ENCODE results near the gene TRPC3.

TRPC3 gene

DNA sequence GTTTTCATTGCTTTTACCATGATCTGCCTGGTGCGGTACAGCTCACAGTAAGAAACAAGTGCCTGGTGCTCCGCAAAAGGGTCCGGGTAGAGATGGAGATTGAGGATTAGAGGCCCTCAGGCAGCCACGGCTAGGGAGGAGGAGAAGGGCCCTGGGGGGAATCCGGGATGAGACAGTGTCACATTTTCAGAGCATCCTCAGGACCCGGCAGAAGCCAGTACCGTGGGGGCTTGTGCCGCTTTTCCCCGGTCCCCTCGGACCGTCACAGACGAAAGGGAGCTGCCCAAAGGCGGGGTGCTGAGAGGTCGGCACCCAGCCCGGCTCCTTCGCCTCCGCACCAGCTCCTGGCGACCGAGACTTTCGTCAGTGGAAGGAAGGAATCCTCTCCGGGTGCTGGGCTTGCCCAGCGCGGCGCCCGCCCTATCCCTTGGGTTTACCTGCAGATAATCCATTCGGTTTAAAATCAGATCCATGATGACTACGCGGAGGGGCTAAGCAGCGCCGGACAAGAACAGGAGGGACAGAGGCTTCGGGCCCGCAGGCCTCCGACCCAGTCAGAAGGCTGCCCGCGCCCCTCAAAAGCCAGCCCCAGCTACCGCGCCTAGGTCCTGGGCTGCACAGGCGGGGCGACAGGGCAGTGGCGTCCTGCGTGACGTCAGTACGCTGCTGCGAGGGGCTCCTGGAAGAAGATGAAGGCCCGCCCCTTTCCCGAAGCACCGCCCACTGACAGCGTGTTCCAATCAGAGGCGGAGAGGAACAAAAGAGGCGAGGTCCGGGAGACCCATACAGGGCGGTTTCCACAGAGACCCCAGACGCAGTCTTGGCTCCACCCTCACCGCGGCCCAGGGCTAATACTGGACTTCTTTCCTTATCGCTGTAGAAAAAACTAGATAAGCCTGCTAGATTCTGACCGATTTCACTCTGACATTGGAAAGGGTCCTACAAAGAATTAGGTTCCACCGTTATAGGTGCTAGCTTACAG, 81.7 kb downstream of the TRPC3 start, which contains the start of gene BBS7:
TSS of gene BBS7 (minus strand) at position 634 of the 982 bp plus-strand sequence. CDS start at position 473, 161 bp downstream.
- peak; percentile 96 to 97 for DNase-seq

DNA sequence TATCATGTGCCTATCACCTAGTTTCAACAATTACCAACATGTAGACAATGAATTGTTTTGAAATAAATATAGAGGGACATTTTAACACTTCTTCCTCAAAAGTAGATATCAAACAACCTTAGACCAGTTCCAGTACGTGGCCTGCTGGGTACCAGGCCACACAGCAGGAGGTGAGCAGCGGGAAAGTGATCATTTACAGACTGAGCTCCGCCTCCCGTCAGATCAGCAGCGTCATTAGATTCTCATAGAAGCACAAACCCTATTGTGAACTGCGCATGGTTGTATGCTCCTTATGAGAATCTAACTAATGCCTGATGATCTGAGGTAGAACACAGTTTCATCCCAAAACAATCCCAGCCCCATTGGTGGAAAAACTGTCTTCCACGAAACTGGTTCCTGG, 88.1 kb downstream of the TRPC3 start:
- DNase-seq: no peak

DNA sequence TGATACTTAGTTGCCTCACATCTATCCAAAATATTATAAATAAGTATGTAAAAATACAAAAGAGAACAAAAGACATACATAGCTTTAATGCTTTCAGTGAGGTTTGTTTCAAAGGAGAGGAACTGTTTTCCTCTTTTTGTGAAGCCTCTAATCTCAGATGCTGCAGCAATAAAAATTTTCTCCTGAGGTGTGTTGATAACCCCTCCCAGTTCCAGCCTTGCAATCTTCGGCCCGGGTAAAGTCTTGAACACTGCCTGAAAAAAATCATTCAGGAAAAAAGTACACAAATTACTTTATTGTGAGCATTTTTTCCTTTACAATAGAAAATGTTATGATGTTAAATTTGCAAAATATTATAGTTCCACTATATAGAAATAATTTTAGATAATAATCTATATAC, 90.4 kb downstream of the TRPC3 start:
- DNase-seq: no peak

DNA sequence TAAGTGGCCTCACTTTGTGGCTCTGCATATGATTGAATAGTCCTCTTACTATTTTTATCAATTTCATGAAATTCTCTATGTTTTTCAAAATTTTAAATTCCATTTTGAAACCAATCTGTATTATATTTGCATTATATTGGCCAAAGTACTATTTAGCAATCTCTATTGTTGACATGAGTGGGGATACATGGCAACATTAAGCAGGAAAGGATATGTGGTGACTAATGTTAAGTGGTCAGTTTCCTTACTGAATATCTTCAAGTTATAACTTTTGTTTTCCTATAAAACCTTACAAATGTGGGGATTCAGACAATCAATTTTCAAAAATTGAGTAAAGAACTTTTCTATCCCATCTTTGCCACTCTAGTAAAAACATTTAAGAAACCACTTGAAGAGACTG, 91.7 kb downstream of the TRPC3 start:
- DNase-seq: no peak

DNA sequence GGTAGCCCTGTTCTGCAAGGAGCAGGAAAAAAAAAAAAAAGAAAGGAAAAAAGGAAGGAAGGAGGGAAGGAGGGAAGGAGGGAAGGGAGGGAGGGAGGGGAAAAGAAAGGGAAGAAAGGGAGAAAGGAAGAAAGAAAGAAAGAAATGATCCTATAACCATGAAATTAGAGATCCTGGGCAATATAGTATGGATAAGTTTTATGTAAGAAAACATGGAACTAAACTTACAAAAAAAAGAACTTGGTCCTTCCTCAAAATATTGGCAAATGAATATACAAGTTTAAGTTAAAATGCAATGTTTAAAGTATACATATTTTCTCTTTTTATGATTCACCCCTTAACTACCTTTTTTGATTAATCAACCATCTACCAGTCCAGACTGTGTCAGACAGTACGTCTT, 100.5 kb downstream of the TRPC3 start:
- no peak for DNase-seq

DNA sequence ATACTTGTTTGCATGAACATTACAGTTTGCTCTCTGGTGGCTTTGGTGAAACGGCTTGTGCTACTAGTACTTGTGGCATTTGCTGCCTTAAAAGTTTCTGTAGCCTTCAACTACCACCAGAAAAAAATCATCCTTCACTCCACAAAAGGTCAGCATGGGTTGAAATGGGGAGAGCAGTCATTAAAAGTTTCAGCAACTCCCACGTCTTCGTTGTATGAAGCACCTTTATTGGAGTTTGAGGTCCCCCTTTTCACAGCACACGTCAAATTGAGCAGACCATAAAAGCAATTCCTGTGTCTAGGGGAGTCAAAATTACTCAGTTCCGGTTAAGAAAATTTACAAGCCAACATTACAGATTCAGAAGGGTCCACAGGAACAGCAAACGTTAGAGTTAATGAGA, 105.2 kb downstream of the TRPC3 start:
- DNase-seq: no peak

DNA sequence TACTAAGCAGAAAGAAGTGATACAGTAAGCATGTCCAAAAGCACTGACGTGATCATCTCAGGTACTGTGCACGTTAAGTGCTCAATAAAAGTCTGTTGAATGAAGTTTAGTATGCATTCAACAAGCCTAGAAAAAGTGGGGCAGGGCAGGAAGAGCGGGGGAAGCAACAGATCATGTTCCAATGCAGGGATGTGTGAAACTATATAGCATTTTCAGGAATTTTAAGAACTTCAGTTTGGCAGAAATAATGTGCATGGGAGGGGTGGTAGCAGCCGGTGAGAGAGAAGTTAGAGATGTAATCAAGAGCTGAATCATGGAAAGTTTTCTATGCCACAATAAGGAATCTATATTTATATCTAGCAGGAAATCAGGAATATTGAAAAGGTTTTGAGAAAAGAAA, 109.0 kb downstream of the TRPC3 start:
- no peak for DNase-seq

DNA sequence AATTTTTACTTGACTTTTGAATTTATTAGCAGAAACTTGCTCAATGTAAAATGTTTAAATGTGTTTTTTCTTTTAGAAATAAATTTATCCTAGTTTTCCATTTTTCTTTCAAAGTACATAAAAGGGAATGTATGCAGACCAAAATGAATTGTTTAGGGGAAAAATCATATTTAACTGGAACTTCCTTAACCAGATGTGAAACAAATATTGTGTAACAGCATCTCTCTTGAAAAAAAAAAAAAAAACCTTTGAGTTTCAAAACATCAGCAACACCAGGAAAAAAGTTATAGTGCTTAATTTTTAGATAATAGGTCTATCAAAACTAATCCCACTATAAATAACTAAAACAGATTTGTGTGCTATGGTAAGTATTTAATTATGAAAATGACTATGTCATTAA, 113.7 kb downstream of the TRPC3 start:
- no peak for DNase-seq

DNA sequence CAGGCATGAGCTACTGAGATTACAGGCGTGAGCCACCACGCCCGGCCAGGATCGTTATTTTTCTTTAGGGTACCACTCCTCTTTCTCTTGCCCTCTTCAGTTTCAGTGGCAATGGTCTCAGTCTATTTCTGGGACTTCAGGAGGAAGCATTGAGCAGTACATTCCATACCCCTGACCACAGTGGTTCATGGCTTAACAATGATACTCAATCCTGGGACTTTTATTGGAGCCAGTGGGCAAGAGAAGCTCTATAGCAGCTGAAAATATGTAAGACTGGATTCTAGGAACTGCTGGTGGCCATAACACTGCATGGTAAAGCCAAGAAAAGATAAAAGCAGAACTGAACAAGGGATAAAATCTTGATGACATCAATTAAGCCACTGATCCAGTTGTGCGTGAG, 122.3 kb downstream of the TRPC3 start:
- DNase-seq: no peak
